ENCODE data around the gene GALNT7.

The GALNT7 gene

DNA sequence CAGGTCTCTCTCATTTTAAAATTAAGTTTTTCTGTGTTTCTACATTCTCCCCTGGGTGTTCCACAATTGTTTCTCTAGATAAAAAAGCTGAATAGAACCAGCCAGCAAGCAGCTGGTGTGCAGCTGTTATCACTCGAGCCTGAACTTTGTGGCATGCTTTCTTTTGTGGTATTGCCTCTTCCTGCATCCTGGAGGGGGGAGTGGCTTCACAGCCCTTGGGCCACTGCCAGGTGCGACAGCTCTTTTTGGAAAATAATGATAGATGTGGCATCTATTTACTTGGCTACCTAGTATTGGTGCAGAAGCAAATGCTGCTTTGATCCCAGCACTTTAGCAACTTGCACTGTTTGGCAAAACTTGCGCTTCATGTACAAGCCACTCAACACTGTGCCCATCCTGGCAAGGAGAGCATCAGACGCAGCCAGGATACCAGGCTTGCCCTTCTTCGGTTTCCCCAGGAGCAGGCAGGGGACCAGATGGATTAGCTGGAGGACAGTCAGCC is 96.1 kb downstream of the GALNT7 start:
- no peak for DNase-seq (ENCODE audit: low read depth in 3 of 3)

DNA sequence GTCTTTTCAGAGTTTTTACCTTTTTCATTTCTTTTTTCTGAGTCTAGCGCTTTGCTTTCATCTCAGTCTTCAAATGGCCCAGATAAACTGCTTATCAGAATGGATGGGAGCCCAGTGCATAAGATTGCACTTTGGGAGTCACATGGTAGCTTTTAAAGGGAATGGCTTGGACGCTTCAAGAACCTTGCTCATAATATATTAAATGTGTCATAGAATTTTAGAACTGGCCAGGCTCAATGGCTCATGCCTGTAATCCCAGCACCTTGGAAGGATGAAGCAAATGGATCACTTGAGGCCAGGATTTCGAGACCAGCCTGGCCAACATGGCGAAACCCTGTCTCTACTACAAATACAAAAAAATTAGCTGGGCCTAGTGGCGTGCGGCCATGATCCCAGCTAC is 97.1 kb downstream of the GALNT7 start:
- no peak for DNase-seq (ENCODE audit: low read depth in 3 of 3)

DNA sequence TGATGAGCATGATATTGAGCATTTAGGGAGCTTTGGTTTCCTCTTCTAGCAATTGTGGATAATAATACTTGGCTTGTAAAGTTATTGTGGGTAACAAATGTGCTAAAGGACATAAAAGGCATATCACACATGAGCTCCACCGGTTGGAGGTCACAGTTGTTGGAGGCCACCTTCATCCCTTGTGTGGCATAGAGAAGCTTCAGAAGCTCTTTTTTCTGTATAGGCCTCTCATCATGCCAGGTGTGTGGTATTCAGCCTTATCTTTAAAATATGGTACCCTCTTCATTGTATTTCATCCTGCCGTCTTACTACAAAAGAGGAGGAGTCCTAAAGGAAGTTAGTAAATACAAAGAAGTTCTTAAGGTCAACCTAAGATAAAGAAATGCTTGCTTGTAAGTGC is 99.1 kb downstream of the GALNT7 start:
- no peak for DNase-seq (ENCODE audit: low read depth in 3 of 3)

DNA sequence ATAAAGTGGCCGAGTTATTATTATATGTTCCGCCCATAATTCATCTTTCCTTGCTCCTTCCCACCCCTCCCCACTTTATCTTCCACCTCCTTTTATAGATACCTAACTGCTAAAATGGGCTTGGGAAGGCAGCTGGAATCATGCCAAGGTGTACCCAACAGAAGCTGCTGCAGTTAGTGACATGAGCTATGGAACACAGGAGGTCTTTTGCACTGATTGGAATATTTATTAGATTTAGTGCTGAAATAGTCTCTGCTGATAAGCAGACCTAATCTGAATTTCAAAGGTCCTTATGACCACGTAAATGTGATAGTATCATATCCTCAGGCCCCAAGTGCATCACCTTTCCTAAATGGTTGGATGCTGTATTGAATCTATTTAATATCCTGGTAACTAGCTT is 100.7 kb downstream of the GALNT7 start:
- no peak for DNase-seq (ENCODE audit: low read depth in 3 of 3)

DNA sequence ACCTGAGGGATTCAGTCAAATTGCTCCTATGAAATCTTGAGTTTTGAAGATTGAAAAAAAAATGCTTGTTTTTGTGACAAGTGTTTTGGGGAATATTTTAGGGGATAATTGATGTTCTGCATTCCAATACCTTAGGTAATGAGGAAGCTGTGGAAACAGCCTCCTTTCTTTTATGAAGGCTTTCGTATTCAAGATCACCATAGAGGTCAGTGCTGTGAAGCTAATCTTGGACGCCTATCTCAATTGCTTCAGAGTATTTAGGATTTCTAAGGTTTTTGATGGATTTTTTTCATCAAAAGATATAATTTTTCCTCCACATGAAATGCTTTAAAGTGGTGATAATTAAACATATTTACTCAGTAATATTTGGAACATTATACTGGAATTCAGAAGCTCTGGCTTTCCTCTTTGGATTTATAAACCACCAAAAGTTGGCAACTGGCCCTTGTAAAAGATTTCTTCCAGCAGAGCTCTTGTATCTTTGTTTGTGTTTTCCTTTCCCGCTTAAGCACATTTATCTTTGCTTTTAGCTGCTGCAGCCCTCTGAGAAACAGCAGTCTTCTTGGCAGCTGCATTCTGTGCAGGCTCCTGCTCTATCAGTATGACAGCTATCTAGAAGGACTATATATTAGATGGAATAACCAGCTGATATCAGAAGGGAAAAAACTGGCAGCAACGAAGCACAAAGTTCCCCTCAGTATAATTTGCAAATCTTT is 101.9 kb downstream of the GALNT7 start:
- DNase-seq (ENCODE audit: low read depth in 3 of 3), result no peak

DNA sequence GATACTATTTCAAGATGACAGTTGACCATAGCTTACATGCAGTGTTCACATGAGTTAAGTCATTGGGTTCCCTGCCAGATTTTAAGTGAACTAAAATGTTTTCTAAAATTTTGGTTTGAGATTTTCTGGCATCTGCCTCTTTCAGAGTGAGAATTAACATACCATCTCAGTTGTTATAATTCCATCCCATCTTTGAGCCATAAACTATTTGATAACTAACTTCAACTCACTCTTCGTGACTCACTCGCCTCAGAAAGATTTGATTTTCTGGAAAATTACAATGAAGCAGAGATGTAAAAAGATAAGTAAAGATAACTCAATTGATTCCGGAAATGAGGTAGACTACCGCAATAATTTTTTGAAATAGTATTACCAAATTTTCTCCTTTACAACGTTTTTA is 103.7 kb downstream of the GALNT7 start:
- no peak for DNase-seq (ENCODE audit: low read depth in 3 of 3)

DNA sequence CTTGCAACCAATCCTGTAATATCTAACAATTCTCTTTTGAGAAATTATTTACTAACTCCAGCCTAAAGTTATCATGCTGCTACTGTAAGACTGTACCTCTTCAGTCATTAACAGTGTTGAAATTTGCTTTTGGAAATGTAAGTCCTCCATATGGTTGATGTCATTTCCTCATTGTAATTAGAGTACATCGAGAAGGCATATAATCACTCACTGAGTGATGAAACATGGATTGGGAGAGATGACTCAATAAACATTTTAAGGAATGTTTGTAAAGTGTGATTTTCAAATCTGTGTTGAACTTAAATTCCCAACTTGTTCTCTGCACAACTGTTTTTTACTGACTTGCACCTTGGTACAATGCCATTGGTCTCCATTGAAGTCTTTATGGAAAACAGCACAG is 104.4 kb downstream of the GALNT7 start:
- no peak for DNase-seq (ENCODE audit: low read depth in 3 of 3)

DNA sequence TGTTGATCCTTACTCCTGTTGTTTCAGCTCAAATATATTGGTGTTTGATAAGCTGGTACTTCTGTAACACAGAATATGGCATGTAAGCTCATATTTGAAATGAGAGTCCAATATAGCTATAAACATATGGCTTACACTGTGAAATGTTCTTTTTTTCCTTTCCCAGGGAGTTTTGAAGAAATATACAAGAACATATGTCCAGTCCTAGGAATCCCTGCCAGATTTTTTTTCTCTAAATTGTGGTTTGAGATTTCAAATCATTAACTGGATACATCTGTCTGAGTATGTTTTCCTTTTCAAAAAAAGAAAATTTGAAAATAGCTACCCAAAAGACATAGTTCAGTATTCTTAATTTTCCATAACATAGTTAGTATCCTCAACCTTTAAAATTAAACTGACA is 105.3 kb downstream of the GALNT7 start:
- no peak for DNase-seq (ENCODE audit: low read depth in 3 of 3)

DNA sequence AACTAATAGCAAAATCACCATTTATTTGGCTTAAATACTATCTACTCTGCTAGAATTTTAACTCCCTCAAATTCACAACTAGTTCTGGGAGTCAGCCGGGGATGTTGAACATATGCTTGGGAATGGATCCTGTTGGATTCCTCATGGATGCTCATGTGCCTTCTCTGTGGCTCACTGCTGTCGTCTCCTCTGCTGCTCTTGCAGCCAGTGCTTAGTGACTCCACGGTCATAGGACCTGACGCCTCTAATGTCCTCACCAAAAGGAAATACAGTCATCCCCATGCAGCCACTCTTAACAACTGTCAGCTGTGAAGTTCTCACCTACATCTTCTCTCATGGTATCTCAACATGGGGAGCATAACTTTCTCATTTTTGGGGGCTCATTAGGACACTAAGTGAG is 106.1 kb downstream of the GALNT7 start:
- no peak for DNase-seq (ENCODE audit: low read depth in 3 of 3)

DNA sequence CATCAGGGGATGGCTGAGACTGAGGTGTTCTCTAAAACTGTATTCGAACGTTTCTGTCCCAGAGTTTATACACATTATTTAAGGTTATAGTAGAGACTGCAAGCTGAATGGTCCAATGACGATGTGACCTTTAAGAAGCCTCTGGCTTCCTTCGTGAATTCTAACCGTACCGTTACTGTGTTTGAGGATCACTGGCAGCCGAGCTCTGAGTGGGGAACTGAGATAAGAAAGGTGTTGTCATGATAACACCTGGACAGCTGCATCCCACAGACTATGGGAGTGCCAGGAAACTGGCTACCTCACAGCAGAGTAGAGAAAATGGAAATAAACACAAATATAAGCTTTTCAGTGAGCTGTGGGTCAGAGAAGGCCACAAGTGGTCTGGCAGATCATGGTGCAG is 106.5 kb downstream of the GALNT7 start:
- DNase-seq (ENCODE audit: low read depth in 3 of 3), result no peak

DNA sequence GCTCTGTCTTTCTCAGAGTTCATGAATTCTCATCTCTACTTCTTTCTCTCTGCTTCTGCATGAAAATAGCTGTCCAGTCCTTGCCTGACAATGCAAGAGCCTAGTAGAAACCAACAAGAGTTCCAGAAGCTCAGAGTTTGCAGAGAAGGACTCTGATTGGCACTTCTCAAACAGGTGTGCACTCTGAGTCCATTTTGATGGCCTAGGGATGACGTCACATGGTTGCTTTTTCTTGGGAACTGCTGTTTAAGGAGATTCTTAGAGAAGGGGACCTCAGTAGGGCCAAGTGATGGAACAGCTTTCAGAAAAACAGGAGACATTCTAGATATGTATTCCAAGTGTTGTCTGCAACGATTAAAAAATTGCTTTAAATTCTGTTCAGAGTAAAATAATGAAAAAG is 108.7 kb downstream of the GALNT7 start:
- DNase-seq (ENCODE audit: low read depth in 3 of 3), result no peak

DNA sequence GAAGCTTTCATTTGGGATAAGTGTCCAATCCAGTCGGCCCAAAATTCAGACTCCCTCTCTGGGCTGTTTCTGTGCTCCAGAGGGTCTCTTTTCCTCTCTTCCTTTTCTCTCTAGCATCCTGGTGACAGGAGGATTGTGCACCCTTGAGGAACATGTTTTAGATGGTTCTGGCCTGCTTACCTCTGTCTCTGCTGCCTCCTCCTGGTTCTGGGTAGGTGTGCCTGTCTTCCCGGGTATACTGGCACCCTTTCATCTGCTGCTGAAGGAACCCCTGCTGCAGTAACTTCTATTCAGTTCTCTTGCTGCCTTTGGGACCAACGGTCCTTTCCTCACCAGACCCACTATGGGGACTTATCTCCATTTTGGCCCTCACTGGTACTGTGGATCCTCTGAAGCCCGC is 112.4 kb downstream of the GALNT7 start:
- DNase-seq (ENCODE audit: low read depth in 3 of 3), result no peak

DNA sequence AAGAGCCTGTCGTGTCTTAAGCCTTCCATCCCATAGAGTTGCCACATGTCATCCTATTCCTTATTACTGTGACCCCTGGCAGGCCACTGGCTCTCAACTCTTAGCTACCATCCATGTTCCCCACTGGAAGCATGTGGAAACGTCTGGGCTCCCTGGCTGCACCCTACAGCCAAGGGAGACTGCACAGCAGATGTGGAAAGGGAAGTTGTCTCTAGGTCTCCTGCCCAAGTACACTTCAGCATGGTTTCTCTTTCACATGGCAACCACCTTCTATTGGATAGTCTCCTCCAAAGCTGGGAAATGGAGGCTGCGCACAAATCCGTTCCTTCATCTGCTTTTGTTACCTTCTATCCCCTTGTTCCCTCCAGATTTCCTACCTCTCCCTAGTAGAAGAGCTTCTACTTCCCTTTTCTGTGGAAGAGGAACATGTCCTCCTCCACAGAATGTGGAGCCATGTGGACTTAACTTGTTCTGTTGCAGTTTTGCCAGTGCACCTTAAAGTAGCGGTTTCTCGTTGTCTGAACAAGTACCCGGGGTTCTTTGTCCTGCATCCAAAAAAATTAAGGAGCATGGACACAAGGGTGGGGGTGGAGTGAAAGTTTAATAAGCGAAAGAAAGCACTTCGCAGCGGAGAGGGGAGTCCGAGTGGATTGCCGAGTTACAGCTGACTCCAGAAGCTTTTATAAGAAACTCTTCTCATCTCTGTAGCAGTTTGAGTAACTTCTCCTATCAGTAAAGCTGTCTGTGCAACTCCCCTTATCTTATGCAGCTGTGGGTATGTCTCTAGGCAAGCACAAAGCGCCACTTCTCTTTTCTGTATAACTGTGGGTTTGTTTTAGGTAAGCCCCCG is 113.0 kb downstream of the GALNT7 start:
- no peak for DNase-seq (ENCODE audit: low read depth in 3 of 3)

DNA sequence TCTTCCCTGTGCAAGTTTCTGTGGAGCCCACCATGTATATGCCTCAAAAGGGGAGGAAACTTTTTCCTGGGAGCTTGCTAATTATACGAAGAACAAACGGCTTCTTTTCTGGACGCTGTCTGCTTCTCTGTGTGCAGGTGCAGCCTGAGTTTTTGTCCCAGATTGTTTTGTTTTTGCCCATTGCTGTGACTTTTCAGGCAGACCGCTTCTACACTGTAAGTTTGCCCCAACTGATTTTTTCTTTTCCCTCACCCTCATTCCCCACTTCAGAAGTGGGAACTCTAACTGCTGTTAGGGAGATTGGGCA is 113.6 kb downstream of the GALNT7 start:
- no peak for DNase-seq (ENCODE audit: low read depth in 3 of 3)

DNA sequence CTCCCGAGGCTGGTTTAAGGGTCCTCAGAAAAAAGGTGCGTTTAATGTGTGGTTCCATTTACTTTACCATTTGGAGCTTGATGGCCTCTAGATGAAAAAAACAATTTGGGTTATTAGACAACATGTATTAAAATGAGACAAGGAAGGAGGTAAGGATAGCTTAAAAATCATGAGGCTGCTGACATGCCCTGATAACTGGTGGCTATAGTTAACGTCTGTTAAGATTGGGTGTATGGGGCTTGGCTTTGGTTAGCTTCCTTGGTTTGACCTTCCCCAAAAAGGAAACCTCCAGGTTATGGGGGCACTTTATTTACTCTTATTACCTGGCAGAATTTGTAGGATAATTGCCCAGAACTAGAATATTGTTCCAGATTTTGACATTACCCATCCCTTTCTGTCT is 114.0 kb downstream of the GALNT7 start:
- no peak for DNase-seq (ENCODE audit: low read depth in 3 of 3)

DNA sequence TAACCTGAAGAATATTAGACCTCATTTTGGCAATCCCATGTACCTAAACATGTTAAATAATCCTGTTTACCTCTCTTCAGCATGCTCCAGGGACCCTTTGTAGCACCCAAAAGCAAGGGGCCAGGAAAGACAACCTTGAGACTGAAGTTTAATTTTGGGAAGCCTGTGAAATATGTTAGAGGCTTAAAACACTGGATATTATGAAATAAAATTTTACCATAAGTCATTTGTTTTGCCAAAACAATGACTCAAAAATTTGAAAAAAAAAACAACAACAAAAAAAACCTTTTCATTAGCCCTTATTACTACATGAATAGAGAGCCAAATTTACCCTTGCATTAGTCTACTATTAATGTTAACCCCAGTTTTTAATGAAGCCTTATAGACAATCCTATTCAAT is 115.9 kb downstream of the GALNT7 start:
- no peak for DNase-seq (ENCODE audit: low read depth in 3 of 3)

DNA sequence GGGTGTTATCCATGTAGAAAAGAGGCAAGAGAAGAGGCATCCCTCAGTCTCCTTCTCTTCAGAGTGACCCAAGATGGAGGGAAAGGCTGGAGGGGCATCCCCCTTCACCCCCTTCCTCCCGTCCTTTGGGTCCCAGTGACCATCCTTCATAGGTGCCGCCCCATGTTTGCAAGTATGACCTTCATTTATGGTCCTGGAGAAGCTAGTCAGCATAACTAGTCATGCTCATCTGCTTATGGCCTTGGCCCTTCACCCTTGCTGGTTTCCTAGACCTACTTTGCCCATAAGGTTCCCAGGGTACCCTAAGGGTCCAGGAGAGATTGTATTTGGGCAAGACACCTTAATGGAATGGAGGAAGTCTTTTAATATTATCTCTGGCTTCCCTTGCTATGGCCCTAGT is 118.9 kb downstream of the GALNT7 start:
- no peak for DNase-seq (ENCODE audit: low read depth in 3 of 3)

DNA sequence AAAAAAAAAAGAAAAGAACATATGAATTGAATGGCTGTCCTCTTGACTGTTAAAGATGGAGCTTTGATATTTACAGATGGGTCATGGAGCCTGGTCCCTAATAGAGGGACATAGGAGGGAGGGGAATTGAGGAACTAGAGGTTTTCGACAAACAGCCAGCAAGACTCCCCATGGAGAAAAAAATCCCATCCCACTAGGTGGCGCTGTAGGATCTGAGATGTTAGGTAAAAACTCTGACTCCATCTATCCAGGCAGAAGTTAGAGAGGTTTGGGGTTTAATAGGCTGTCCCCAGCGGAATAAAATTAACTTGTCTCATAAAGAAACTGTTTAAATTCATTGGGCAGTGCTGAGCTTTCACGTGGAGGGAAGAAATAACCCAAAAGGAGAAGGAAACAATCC is 119.7 kb downstream of the GALNT7 start:
- DNase-seq (ENCODE audit: low read depth in 3 of 3), result peak; percentile 57 to 66 (median 60)

DNA sequence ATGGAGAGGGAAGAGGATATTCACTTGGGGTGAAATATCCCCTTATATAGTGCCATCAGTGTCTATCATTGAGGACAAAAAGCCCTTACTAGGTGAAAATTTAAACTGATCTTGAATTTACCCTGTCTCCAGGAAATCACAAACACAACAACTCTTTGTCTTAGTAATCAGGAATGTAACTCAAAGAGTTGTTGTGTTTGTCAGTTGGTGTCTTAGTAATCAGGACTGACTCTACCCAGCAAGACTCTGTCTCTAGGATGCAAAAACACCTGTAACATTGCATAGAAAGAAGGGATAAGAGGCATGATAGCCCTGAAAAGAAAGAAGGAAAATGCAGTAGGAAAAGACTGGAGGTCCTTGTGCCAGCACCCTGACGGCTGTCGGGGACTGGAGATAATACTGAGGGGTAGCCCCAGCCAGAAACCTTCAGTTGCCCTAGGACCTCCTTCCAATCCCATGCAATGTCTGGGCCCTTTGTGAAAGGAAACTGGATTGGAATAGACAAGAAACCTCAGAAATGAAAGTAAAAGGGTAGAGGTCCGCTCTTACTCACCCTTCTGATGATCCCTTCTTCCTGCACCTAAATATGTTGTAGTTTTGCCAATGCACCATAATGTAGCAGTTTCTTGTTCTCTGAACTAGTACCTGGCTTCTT is 120.2 kb downstream of the GALNT7 start:
- no peak for DNase-seq (ENCODE audit: low read depth in 3 of 3)

DNA sequence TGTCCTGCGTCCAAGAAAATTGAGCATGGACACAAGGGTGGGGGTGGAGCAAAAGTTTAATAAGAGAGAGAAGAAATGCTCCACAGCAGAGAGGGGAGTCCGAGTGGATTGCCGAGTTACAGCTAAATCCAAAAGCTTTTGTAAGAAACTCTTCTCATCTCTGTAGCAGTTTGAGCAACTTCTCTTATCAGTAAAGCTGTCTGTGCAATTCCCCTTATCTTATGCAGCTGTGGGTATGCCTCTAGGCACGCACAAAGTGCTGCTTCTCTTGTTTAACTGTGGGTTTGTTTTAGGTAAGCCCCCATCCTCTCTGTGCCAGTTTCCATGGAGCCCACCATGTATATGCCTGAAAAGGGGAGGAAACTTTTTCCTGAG is 120.7 kb downstream of the GALNT7 start:
- no peak for DNase-seq (ENCODE audit: low read depth in 3 of 3)

DNA sequence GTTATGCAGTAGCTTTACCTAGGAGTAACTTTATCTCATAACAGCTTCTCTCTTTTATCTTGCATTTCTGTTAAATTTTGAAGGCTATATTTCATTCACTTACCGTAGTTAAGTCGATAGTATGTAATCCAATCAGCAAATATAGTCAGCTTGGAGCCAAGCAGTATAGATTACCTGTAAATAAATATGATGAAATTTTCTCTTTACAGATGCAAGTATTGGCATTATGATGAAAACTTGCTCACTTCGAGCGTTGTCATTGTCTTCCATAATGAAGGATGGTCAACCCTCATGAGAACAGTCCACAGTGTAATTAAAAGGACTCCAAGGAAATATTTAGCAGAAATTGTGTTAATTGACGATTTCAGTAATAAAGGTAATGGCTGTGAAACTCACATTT is 123.3 kb downstream of the GALNT7 start:
- no peak for DNase-seq (ENCODE audit: low read depth in 3 of 3)

DNA sequence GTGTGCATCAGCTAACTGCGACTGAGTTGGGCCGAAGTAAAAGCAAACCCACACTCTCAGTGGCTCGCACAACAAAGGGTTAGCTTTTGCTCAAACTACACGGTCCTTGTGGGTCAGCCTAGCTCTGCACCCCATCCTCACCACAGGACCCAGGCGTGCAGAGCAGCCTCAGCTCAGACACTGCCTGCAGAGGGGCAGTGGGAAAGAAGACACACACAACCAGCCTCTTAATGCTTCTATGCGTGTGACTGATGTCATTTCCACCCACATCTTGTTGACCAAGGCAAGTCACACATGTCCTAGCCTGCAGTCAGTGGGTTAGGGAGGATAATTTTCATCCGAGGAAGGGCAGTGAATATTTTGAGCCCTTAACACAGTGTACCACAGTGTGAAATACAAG is 125.1 kb downstream of the GALNT7 start:
- no peak for DNase-seq (ENCODE audit: low read depth in 3 of 3)

DNA sequence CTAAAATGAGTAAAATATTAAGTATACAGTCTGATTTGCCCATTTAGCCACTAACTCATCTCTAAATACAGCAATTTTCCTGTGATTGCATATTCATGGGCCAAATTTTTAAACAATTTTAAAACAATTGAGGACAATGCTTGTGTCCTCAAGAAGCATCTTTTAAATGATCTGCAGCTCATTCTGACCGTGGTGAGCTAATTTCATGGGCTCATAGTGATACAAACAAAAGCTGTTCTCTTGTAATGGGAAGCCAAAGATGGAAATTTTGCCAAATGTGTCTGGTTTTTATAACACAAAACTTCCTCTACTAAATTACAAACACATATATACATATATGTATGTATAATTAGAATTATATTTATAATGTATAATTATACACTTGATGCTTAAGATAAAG is 125.8 kb downstream of the GALNT7 start:
- DNase-seq (ENCODE audit: low read depth in 3 of 3), result no peak
